Body of pancreas (tissue), 4 donors: ENCODE measurements around the gene ZNF595.

Experiments
- POLR2A ChIP-seq, 3 donors: fragments of 450-650 bp; IDR thresholded peaks; one replicate each; pipeline ENCODE4 v1.6.1; 2016; ENCODE audit warnings: antibody characterized with exemption in 3 of 3, mild to moderate bottlenecking in 2 of 3
- TF ChIP-seq, protein P1 (sequence below), 7 experiments: fragments of 450-650 bp in 4 of 7; fragments of 200-600 bp in 3 of 7; sonication (generic) in 3 of 7; IDR thresholded peaks; one replicate each; pipeline ENCODE4 v1.5.1; 2016 to 2019; ENCODE audit warnings: antibody characterized with exemption in 7 of 7

DNA sequence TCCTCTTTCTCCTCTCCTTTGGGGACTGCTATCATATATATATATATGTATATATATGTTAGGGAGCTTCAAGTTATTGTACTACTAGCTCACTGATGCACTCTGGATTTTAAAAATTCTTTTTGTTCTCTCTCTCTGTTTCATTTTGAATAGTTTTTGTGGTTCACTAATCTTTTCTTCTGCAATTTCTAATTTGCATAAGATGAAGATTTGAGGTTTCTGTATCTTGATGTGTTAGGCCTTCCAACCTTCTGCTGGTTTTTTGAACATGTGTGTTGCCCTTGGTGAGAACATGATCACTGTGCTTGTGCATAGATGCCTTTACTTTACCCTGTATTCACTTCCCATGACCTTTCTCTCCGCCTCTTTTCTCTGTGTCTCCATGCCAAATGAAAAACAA lies 63.4 kb downstream of the ZNF595 start:
- TF ChIP-seq POLR2A (IDR thresholded peaks at IDR 0.05), result no peak
- TF ChIP-seq, protein P1, sequence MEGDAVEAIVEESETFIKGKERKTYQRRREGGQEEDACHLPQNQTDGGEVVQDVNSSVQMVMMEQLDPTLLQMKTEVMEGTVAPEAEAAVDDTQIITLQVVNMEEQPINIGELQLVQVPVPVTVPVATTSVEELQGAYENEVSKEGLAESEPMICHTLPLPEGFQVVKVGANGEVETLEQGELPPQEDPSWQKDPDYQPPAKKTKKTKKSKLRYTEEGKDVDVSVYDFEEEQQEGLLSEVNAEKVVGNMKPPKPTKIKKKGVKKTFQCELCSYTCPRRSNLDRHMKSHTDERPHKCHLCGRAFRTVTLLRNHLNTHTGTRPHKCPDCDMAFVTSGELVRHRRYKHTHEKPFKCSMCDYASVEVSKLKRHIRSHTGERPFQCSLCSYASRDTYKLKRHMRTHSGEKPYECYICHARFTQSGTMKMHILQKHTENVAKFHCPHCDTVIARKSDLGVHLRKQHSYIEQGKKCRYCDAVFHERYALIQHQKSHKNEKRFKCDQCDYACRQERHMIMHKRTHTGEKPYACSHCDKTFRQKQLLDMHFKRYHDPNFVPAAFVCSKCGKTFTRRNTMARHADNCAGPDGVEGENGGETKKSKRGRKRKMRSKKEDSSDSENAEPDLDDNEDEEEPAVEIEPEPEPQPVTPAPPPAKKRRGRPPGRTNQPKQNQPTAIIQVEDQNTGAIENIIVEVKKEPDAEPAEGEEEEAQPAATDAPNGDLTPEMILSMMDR (IDR thresholded peaks at IDR 0.05), result no peak
